Tibial nerve (tissue), 3 donors: ENCODE data around the gene DGCR2.
"Not testable (repeated sequence)": the region's sequence is repeated elsewhere in the genome, so short reads cannot be mapped to it uniquely, and the experiment has no call there.

Source experiments
- CTCF ChIP-seq, 5 experiments: fragments of 200-600 bp in 3 of 5; fragments of 450-650 bp in 2 of 5; sonication (generic) in 3 of 5; IDR thresholded peaks; one replicate each; pipeline ENCODE4 v1.5.1; 2016 to 2019; ENCODE audit warnings: antibody characterized with exemption in 5 of 5, mild to moderate bottlenecking in 3 of 5, moderate library complexity in 2 of 5
- POLR2A ChIP-seq, 2 donors: fragments of 450-650 bp; IDR thresholded peaks; one replicate each; pipeline ENCODE4 v1.6.1; 2017; ENCODE audit warnings: antibody characterized with exemption in 2 of 2, mild to moderate bottlenecking in 2 of 2, moderate library complexity in 2 of 2

DNA sequence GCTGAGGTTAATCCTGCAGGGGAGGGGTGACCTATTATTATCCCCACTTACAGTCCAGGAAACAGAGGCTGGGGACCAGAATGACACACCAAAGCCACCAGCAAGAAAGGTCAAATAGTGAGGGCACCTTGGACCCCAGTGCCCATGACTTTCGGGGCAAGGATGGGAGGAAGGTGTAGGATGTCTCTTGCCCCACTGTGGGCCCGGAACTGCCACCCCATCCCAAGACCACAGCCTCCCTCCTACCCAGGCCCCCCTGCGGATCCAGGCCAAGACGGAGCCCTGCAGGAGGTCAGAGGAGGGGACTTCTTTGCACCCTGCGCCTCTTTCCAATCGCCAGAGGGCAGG lies 87.1 kb downstream of the DGCR2 start:
- TF ChIP-seq CTCF, POLR2A (IDR thresholded peaks at IDR 0.05): not testable (repeated sequence)
